ENCODE results near the gene ZMYM1.
"Not testable (repeated sequence)": the region's sequence is repeated elsewhere in the genome, so short reads cannot be mapped to it uniquely, and the experiment has no call there.

DNA sequence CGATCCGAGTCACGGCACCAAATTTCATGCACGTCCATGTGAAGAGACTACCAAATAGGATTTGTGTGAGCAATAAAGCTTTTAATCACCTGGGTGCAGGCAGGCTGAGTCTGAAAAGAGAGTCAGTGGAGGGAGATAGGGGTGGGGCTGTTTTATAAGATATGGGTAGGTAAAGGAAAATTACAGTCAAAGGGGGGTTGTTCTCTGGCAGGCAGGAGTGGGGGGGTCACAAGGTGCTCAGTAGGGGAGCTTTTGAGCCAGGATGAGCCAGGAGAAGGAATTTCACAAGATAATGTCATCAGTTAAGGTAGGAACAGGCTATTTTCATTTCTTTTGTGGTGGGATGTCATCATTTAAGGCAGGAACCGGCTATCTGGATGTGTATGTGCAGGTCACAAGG lies 58.4 kb downstream of the ZMYM1 start:
- TF ChIP-seq, protein P1, sequence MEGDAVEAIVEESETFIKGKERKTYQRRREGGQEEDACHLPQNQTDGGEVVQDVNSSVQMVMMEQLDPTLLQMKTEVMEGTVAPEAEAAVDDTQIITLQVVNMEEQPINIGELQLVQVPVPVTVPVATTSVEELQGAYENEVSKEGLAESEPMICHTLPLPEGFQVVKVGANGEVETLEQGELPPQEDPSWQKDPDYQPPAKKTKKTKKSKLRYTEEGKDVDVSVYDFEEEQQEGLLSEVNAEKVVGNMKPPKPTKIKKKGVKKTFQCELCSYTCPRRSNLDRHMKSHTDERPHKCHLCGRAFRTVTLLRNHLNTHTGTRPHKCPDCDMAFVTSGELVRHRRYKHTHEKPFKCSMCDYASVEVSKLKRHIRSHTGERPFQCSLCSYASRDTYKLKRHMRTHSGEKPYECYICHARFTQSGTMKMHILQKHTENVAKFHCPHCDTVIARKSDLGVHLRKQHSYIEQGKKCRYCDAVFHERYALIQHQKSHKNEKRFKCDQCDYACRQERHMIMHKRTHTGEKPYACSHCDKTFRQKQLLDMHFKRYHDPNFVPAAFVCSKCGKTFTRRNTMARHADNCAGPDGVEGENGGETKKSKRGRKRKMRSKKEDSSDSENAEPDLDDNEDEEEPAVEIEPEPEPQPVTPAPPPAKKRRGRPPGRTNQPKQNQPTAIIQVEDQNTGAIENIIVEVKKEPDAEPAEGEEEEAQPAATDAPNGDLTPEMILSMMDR (IDR thresholded peaks at IDR 0.05) = not testable (repeated sequence)
- not testable (repeated sequence) for TF ChIP-seq POLR2A (IDR thresholded peaks at IDR 0.05)

All from uterus (tissue), 2 donors.